NCI-H2171 (cell line): ENCODE results near the gene LCA5.
"Not testable (repeated sequence)": the region's sequence is repeated elsewhere in the genome, so short reads cannot be mapped to it uniquely, and the experiment has no call there.

Experiments
- DNase-seq: peaks from one replicate; lab custom pipeline; 2025; lab: John Stamatoyannopoulos, UW

Gene LCA5

DNA sequence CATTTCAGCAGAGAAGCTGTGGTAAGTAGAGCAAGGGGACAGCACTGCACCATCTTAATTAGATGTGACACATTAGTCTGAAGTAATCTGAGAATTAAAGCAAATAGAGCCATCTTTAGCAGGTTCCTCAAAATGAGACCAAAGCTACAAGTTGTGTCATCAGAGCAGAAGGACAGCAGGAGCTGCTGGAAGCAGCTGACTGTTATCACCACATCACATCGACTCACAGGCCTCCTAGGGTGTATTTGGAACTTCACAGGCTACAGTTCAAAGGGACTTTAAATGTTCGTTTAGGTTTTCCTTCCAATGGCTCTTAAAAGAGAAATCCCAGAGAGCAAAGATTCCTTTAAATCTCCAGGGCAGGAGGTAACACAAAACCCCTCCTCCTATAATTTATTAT, 69.5 kb downstream of the LCA5 start:
- DNase-seq: no peak

DNA sequence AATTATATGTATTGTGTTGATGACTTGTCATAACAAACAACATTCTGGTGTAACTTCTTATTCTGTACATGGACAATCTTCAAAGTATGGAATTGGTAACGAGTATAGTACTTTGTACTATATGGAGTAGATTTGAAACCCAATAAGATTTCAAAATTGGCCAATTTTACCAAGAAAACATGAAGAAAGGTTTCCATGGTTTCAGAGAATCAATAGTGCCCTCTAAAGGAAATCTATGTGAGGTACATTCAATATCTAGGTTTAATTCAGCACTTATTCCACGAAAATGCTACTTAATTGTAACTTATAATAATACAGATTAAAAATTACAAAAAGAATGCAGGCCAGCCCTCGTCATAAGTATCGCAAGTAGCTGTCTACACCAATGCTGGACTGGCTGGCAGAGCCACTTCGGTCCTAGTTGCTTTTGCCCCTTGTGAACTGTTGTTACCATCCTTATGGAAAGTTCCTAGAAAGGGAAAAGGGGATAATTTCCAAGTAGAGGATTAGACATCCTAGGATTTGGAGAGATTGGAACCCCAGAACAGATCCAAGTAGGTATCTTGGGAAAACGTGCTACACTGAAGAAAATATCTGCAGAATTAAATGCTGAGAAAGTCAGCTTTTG, 70.9 kb downstream of the LCA5 start:
- DNase-seq: no peak

DNA sequence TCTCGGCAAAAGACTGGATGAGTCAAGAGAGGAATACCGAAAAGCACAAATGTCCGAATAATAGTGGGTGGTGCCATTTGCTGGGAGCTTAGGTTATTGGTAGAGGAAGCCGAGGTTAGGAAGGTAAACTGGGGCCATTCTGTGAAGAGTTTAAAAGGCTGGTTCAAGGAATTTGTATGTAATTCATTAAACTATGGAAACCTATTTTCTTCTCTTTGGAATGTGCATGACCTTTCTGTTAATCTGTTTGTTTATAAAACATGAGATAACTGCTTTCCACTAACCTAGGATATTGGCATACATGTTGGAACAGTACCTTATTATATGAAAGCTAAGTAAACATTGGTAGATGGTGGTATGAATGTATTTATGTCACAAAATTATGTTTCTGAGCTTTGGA, 71.8 kb downstream of the LCA5 start:
- DNase-seq: no peak

DNA sequence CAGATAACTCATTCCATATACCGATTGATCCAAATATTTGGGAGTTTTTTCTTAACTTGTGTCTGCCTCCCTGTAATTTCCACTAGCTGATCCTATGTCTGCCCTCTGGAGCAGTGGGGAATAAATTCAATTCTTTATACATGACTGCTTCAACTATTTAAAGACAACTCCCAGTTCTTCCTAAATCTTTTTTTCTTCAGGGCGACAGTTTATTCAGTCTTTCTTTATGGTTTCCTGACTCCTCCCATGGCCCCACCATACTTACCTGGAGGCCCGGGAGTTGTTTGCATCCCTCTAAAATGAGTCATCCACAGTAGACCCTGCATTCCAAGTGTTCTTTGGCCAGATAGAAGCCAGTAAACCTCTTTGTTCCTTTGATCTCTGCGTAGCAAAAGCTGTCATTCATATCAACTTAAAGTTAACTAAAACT, 73.6 kb downstream of the LCA5 start:
- no peak for DNase-seq

DNA sequence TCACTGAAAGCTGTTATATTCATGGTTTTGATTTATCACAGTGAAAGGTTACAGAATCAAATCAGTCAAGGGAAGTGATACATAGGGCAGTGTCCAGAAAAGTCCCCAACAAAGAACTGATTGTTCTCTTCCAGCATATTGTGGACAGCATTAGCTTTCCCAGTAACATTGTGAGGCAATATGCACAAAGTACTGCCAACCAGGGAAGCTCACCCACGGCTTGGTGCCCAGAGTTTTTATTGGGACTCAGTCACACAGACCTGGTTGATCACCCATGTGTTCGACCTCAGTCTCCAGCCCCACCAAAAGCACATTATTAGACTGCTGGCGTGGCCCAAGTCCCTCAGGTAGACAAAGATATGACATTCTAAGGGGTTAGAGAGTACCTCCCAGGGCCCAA, 76.0 kb downstream of the LCA5 start:
- no peak for DNase-seq

DNA sequence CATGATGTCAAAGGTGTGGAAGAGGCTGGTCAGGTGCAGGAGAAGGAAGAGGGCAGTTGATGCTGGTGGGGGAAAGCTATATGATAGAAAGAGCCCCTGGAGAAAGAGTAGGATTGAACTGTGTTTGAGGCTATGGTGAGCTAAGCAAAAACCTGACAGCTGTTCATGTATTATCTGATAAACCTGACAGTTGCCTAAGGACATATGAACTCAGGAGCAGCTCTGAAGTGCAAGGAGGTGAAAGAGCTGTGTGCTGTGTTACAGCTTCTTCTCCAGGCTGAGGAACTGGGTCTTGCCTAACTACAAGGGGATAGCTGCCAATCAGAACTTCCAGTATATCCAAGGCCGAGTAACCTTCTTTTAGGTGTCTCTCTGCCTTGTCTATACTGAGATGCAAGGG, 81.8 kb downstream of the LCA5 start:
- no peak for DNase-seq

DNA sequence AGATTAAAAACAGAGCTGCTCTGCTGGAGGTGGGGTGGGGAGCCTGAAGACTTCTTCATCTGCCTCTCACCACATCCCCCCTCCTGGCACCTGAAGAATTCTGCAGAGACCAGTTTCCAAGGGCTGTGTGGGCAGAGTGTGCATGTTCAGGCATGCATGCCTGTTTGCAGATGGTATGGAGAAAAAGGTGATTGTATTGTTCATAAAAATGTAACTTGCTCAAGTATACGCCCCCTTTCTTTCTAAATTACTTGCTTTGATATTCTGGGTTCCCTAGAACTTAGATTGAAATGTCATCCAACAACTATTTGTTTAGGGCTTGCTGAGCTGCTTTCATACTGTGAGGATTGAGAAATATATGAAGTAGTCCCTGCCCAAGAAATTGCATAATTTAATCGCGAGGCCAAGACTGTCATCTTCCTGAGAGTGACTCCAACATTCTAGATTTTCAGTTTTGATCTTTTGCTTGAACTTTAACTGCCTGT, 83.6 kb downstream of the LCA5 start:
- no peak for DNase-seq

DNA sequence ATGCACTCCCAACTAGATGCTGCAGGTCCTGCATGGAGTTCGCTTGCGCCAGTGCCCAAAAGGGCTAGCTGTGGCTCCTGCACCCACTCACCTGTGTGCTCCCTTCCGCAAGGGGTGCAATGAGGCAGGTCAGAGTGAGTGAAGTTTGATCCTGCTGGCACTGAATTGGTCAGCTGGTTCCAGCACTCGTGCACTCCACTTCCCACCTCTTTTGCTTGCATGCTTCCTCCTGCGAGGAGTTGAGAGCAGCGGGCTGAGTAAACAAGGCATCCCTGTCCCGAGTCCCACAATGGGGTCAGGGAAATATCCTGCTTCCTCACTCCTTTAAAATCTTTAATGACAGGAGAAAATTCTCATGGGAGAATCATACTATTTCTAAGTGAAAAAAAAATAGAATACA, 86.2 kb downstream of the LCA5 start:
- no peak for DNase-seq

DNA sequence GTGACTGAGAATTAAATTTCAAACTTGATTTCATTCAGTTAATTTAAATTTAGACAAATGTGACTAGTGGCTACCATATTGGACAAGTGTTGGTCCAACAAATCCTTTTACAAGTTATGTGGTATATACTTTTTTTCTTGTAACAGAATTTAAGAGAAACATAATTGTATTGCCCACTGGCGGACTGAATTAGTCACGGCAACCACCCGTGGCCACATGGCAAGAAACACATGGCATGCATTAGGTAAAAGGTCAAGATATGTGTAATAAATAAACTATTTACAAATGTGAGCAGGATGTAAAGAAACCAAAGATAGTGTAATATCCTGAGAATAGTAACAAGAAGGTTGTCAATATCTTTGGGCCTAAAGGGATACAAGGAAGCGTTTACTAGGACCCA, 91.2 kb downstream of the LCA5 start:
- no peak for DNase-seq

DNA sequence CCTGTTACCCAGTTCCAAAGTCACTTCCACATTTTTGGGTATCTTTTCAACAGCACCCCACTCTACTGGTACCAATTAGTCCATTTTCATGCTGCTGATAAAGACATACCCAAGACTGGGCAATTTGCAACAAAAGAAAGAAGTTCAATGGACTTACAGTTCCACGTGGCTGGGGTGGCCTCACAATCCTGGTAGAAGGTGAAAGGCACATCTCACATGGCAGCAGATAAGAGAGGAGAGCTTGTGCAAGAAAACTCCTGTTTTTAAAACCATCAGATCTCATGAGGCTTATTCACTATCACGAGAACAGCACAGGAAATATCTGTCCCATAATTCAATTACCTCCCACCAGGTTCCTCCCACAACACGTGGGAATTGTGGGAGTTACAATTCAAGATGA, 93.4 kb downstream of the LCA5 start:
- DNase-seq: not testable (repeated sequence)

DNA sequence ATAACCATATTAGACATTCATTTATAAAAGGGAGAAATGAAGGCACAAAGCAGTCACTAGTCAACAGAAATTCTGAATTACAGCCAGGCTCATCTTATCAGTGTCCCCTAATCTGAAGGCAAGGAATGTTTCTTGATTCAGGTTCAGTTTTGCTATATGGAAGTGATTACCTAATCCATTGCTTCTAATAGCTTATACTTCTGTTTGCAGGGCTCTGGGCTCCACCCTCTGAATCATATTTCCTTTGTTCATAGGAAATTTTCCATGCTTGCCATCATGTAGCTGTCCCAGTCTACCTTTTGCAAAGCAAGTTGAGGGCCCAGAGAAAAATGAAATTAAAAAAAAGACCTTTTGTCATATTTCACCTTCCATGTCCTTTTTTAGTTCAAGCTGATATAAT, 96.0 kb downstream of the LCA5 start:
- no peak for DNase-seq

DNA sequence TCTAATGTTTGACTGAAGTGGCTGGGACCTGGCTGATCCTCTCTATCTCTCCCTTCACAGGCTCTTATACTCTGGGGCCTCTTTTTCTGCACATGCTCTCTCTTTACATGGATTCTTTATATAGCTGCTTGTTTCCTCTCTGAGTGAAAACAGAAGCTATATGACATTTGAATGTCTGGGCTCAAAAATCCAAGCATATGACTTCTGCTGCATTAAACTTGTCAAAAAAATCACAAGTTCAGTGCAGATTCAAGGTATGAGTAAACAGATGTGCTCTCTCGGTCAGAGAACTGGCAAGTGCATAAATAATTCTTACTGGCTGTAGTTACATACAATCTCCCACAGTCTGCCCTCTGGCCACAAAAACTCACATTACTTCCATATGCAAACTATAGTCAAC, 96.6 kb downstream of the LCA5 start:
- DNase-seq: no peak

DNA sequence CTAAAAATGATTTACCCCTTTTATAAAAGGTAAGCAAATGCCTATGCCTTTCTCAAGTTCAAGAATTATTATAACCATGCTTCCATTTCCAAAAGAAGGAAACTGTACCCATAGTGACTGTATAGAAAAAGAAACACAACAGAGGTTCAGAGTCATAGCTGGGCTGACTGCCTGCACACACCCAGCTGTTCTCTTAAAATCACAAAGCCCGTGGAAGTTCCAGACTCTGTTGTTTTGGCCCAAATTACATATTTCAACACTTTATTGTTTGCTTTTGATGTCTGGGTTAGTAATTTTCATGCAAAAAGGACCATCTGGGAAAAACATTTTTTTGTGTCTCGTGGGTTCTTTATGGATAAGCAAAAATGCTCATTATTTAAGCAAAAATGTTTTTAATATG, 99.2 kb downstream of the LCA5 start:
- DNase-seq: no peak

DNA sequence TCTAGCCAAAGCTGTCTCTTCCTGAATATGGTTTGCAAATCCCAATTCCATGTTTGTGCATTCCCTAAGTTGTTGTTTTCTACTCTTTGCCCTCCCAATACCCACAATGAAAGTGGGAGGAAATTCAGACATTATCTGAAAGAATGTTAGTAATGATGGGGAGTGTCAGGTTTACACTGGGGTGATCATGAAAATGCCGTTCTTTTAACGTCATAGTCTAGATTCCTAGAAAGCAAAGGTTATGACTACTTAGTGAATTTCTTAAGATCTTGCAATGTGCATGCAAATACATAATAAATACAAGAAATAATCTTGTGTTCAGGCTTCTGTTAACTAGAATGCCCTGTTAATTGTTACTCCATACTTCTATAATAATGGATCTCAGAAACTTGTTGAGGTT, 101.0 kb downstream of the LCA5 start:
- DNase-seq: no peak

DNA sequence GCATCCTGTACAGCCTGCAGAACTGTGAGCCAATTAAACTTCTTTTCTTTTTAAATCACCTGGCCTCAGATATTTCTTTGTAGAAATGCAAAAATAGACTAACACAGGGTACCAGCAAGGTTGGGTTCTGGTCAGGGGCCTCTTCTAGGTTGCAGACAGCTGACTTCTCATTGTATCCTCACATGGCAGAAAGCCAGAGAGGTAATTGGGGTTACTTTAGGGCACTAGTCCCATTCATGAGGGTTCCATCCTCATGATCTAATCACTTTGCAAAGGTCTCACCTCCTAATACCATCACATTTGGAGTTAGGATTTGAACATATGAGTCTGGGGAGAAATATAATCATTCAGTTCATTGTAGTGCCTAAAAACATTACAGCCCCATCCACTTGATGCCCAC, 101.5 kb downstream of the LCA5 start:
- no peak for DNase-seq
